Fibroblast of mammary gland (primary cell): ENCODE data around the gene LNPEP.

Experiments
- DNase-seq: peaks from one replicate; pipeline ENCODE4 v3.0.0-alpha.2; 2010; ENCODE audit warnings: low read depth
- H3K4me3 ChIP-seq: 2 replicates; pipeline ENCODE4 v1.5.1; 2011; ENCODE audit warnings: low read depth, mild to moderate bottlenecking, low read length, moderate library complexity; ENCODE audit not compliant: control insufficient read depth
- CTCF ChIP-seq: conservative IDR thresholded peaks from 2 replicates; pipeline ENCODE4 v1.5.1; 2011; ENCODE audit warnings: low read depth, low read length, inconsistent platforms; ENCODE audit not compliant: control insufficient read depth, insufficient read depth

LNPEP gene

GRCh38 chr5:96942078-96942477 lies 6.2 kb downstream of the LNPEP start:
- no peak for DNase-seq
- H3K4me3 ChIP-seq = no peak overlapping the region
- TF ChIP-seq CTCF = no peak

- no peak for TF ChIP-seq CTCF
- peak; percentile 80 for DNase-seq
- no peak overlapping the region for H3K4me3 ChIP-seq
Observed at GRCh38 chr5:96942911-96943310, 7.0 kb downstream of the LNPEP start.

GRCh38 chr5:96943799-96944198 lies 7.9 kb downstream of the LNPEP start:
- TF ChIP-seq CTCF = no peak
- no peak for DNase-seq
- H3K4me3 ChIP-seq = no peak overlapping the region

GRCh38 chr5:96945144-96945897 lies 9.4 kb downstream of the LNPEP start:
- no peak for DNase-seq

GRCh38 chr5:96946381-96946780 lies 10.5 kb downstream of the LNPEP start:
- no peak for TF ChIP-seq CTCF
- DNase-seq = no peak
- H3K4me3 ChIP-seq = no peak overlapping the region

More at GRCh38 chr5:96945144-96945897, 9.4 kb downstream of the LNPEP start:
- no peak for TF ChIP-seq CTCF
- no peak overlapping the region for H3K4me3 ChIP-seq

GRCh38 chr5:96952118-96952750 lies 16.4 kb downstream of the LNPEP start:
- no peak overlapping the region for H3K4me3 ChIP-seq
- TF ChIP-seq CTCF = no peak
- no peak for DNase-seq
